ACC112 (cell line): ENCODE data around the gene SUPV3L1.
"Not testable (repeated sequence)": the region's sequence is repeated elsewhere in the genome, so short reads cannot be mapped to it uniquely, and the experiment has no call there.

Experiments used
- H2AFZ ChIP-seq: fragments of 200-600 bp; sonication (generic); one replicate; pipeline ENCODE4 v1.6.0; 2017; ENCODE audit warnings: antibody characterized with exemption, low read length; ENCODE audit not compliant: unreplicated experiment
- H3K27ac ChIP-seq: fragments of 200-600 bp; sonication (generic); 2 replicates; pipeline ENCODE4 v1.5.1; 2014; ENCODE audit warnings: low read depth, mild to moderate bottlenecking, antibody characterized with exemption, low read length, moderate library complexity
- H3K27me3 ChIP-seq: fragments of 200-600 bp; sonication (generic); 2 replicates; pipeline ENCODE4 v1.6.1; 2014; ENCODE audit warnings: mild to moderate bottlenecking, antibody characterized with exemption, low read length, moderate library complexity, mixed read lengths; ENCODE audit not compliant: insufficient read depth
- H3K36me3 ChIP-seq: fragments of 200-600 bp; sonication (generic); 2 replicates; pipeline ENCODE4 v1.6.1; 2016; ENCODE audit warnings: mild to moderate bottlenecking, antibody characterized with exemption, low read length, moderate library complexity, mixed read lengths; ENCODE audit not compliant: insufficient read depth
- H3K4me1 ChIP-seq: fragments of 200-600 bp; sonication (generic); one replicate; pipeline ENCODE4 v1.6.1; 2016; ENCODE audit warnings: low read length, mixed read lengths; ENCODE audit not compliant: insufficient read depth, unreplicated experiment, control insufficient read depth
- H3K4me3 ChIP-seq: fragments of 200-600 bp; sonication (generic); 2 replicates; pipeline ENCODE4 v1.5.1; 2014; ENCODE audit warnings: mild to moderate bottlenecking, low read depth, low read length
- H3K79me2 ChIP-seq: fragments of 200-600 bp; sonication (generic); one replicate; pipeline ENCODE4 v1.6.0; 2016; ENCODE audit warnings: low read length; ENCODE audit not compliant: control insufficient read depth, unreplicated experiment, insufficient read depth

The SUPV3L1 gene

DNA sequence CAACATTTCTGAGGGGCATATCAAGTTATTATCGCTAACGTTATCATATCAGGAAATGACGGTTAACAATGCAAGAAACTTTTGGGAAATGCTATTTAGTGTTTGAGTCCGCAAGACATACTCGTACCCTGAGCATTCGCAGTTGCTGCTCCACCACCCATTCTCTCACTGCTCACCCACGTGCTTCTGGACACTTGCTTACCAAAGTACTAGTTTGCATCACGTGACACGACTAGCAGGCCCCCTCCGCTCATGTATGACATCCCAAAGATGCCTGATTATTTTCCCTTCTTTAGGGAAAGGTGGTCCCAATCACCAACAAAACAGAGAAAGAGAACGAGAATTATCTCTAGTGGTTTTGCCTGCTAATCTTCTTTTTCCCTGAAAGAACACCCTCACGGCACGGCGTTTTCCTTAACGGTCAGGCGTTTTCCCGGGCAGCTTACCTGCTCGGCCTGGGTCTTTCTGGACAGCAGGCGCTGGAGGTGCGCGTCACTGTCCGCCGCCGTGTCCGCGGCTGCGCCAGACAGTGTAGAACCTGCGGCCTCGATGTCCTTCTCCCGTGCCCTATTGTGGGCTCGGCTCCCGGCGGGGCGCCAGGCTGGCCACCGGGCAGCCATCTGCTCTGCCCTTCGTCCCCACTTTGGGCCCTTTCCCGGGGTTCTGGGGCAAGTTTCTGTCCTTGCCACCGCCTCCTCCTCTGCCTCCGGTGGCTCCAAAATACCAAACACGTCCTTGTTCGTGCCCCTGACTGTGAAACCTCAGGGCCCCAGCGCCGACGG, at the start of gene SUPV3L1:
TSS of gene SUPV3L1 (plus strand) at position 492 of the 782 bp plus-strand sequence. CDS start at position 550, 58 bp downstream.
- peaks cover 44% of the 10 kb centered on the region for H3K79me2 ChIP-seq

GRCh38 chr10:69130251-69130650, 49.8 kb upstream of the SUPV3L1 start:
- Histone ChIP-seq H3K27me3 (no peaks in the 10 kb centered on the region), H3K4me3 (no peak overlapping the region), H3K79me2 (peaks cover 80% of the 10 kb centered on the region), H3K27ac (peak overlapping the region; percentile 17; the same call in 1 of the 2 replicates), H3K36me3 (peaks cover 12% of the 10 kb centered on the region), H3K4me1 (peaks cover 21% of the 10 kb centered on the region), H2AFZ (no peak overlapping the region)

More for the DNA sequence above, at the start of gene SUPV3L1:
- Histone ChIP-seq H2AFZ (peak within 1 kb of the TSS; percentile 92), H3K27me3 (no peaks in the 10 kb centered on the region), H3K4me3 (peak within 1 kb of the TSS; percentile 99), H3K27ac (peak within 1 kb of the TSS; percentile 96), H3K36me3 (0 out of 2 replicates have a peak, but pooled peaks cover 3% of the 10 kb centered on the region), H3K4me1 (peaks cover 5% of the 10 kb centered on the region)

DNA sequence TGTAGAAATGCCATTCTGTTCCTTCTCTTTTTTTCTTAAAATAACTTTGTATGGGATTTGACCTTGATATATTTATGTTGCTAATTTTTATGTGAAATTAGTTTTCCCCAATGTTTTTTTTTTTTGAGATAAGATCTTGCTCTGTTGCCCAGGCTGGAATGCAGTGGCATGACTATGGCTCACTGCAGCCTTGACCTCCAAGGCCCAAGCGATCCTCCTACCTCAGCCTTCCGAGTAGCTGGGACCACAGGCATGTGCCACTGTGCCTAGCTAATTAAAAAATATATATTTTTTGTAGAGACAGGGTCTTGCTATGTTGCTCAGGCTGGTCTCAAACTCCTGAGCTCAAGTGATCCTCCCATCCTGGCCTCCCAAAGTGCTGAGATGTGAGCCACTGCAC, 40.1 kb upstream of the SUPV3L1 start:
- Histone ChIP-seq H3K36me3 (peaks cover 4% of the 10 kb centered on the region), H3K4me3 (no peak overlapping the region), H3K27ac (no peak overlapping the region), H3K4me1 (no peaks in the 10 kb centered on the region), H3K79me2 (peaks cover 55% of the 10 kb centered on the region), H3K27me3 (no peaks in the 10 kb centered on the region), H2AFZ (no peak overlapping the region)

DNA sequence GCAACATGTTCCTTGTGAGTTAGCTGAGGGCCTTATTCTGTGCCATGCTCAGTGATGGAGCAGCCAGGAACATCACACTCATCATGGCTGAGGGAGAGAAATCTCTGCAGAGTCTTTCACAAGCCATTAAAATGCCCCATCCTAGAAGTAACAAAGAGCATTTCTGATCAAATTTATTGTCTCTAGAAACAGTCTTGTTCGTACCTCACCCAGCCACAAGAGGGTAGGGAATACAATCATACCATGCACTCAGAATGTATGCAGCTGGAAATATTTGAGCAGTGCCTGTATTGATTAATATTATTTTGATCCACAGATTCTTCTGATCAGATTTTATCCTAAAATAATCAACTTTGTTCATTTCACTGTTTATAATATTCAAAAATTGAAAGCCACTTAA, 38.7 kb upstream of the SUPV3L1 start:
- Histone ChIP-seq H3K4me1 (no peaks in the 10 kb centered on the region), H3K27me3 (no peaks in the 10 kb centered on the region), H2AFZ (no peak overlapping the region), H3K4me3 (no peak overlapping the region), H3K79me2 (peaks cover 65% of the 10 kb centered on the region), H3K36me3 (peaks cover 2% of the 10 kb centered on the region; the same call in 1 of the 2 replicates), H3K27ac (no peak overlapping the region)

DNA sequence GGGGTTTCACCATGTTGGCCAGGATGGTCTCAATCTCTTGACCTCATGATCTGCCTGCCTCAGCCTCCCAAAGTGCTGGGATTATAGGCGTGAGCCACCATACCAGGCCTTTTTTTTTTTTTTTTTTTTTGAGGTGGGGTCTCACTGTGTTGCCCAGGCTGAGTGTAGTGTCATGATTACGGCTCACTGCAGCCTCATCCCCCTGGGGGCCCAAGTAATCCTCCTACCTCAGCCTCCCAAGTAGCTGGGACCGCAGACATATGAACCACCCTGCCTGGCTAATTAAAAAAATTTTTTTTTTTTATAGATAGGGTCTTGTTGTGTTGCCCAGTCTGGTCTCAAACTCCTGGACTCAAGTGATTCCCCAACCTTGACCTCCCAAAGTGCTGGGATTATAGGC, 38.0 kb upstream of the SUPV3L1 start:
- H3K79me2 ChIP-seq, result peaks cover 70% of the 10 kb centered on the region
- H3K36me3 ChIP-seq, H2AFZ ChIP-seq, H3K4me1 ChIP-seq, H3K27me3 ChIP-seq, H3K4me3 ChIP-seq, H3K27ac ChIP-seq: not testable (repeated sequence)

DNA sequence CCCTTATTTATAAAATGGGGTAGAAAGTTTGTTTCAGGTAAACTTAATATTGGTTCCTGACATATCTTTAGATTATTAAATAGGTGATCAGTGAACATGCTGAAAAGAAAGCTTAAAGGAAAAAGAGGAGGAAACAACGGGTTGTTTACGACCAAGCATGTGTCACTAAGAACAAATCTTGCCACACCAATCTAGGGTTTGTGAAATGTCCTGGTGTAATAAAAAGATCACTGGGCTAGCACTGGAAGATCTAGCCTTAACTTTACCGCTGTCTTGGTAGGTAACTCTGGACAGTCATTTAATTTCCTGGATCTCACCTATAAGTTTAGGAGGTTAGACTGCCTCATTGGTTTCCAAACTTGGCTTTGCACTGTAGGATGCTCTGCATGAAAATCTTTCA, 37.1 kb upstream of the SUPV3L1 start:
- Histone ChIP-seq H3K27ac (no peak overlapping the region), H3K4me1 (no peaks in the 10 kb centered on the region), H2AFZ (no peak overlapping the region), H3K4me3 (no peak overlapping the region), H3K27me3 (no peaks in the 10 kb centered on the region), H3K79me2 (peaks cover 70% of the 10 kb centered on the region), H3K36me3 (no peaks in the 10 kb centered on the region)

- Histone ChIP-seq H3K4me1 (no peaks in the 10 kb centered on the region), H3K36me3 (no peaks in the 10 kb centered on the region), H3K27me3 (no peaks in the 10 kb centered on the region), H3K27ac (no peak overlapping the region), H3K4me3 (no peak overlapping the region), H3K79me2 (peaks cover 74% of the 10 kb centered on the region), H2AFZ (no peak overlapping the region)
These were observed 34.7 kb upstream of the SUPV3L1 start for GRCh38 chr10:69145329-69145728.

GRCh38 chr10:69145864-69146263, 34.2 kb upstream of the SUPV3L1 start:
- H2AFZ ChIP-seq, result no peak overlapping the region
- no peak overlapping the region for H3K27ac ChIP-seq
- H3K79me2 ChIP-seq, result peaks cover 74% of the 10 kb centered on the region
- H3K4me1 ChIP-seq, result no peaks in the 10 kb centered on the region
- H3K36me3 ChIP-seq, result no peaks in the 10 kb centered on the region
- H3K27me3 ChIP-seq, result no peaks in the 10 kb centered on the region
- no peak overlapping the region for H3K4me3 ChIP-seq

- Histone ChIP-seq H3K27me3 (no peaks in the 10 kb centered on the region), H3K4me3 (no peak overlapping the region), H3K4me1 (no peaks in the 10 kb centered on the region), H2AFZ (no peak overlapping the region), H3K36me3 (no peaks in the 10 kb centered on the region), H3K27ac (no peak overlapping the region), H3K79me2 (peaks cover 72% of the 10 kb centered on the region)
These were observed 33.3 kb upstream of the SUPV3L1 start for GRCh38 chr10:69146759-69147158.

GRCh38 chr10:69151984-69152383, 28.1 kb upstream of the SUPV3L1 start:
- Histone ChIP-seq H3K4me3 (no peak overlapping the region), H3K36me3 (0 out of 2 replicates have a peak, but pooled peaks cover 3% of the 10 kb centered on the region), H3K27me3 (no peaks in the 10 kb centered on the region), H3K4me1 (no peaks in the 10 kb centered on the region), H2AFZ (no peak overlapping the region), H3K79me2 (peaks cover 41% of the 10 kb centered on the region), H3K27ac (no peak overlapping the region)

GRCh38 chr10:69153227-69153626, 26.8 kb upstream of the SUPV3L1 start:
- Histone ChIP-seq H3K27me3 (no peaks in the 10 kb centered on the region), H2AFZ (no peak overlapping the region), H3K79me2 (peaks cover 40% of the 10 kb centered on the region), H3K27ac (no peak overlapping the region), H3K4me1 (no peaks in the 10 kb centered on the region), H3K4me3 (no peak overlapping the region), H3K36me3 (peaks cover 11% of the 10 kb centered on the region; the same call in 1 of the 2 replicates)
